GM04504 (cell line): ENCODE data around the gene TOMM5.

ENCODE experiments used
- DNase-seq: peaks from one replicate; pipeline ENCODE4 v3.0.0-alpha.2; 2012; ENCODE audit warnings: low read depth

TOMM5 gene

DNA sequence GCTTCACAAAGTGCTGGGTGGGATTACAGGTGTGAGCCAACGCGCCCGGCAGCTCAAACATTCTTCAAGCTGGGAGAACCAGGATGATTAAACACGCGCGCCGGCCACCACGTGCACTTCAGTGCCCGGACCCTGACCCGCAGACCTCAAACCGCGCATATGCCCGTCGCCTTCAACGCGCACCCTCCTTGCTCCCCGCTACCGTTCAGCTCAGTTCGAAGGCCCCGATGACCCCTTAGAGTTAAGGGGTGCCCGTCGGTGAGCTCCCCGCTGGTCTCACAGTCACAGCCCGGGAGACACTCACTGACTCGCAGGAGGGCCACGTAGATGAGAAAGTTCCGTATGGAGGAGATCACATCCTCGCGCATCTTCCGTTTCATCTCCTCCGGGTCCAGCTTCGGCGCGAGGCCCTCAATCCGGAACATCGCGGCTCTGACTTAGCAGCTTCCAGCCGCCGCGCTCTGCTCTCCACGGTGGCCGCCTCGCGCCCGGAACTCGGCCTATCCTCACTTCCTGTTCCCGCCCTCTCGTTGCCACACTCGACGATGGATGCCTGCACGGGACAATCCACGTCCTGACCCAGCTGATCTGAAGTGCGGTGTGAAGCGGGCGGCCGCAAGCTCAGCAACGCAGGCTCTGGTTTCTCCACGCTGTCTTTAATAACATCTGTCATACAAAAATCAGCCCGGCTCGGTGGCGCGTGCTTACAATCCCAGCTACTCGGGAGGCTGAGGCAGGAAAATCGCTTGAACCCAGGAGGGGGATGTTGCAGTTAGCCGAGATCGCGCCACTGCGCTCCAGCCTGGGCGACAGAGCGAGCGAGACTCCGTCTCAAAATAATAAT lies at the start of gene TOMM5:
Gene TOMM5, minus strand, starts transcription at position 490 of the 844 bp plus-strand sequence. Its CDS starts 65 bp downstream, at position 425.
- DNase-seq, result peak; percentile 80

DNA sequence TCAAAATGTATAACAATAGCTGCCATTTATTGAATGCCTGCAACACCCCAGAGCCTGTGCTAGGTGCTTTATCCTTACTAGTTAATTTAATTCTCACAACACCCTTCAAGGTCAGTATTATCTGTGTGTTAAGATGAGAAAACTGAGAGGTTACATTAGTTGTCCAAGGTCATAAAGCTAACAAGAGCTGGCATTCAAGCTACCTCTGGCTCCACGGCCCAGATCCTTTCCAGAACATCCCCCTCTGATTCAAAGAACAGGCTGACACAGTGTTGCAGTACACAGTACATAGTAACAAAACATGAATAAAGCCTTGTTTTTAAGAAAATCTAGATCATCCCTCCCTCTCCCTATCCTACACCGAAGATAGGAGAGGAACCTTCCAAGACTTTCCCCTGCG lies 48.9 kb upstream of the TOMM5 start:
- DNase-seq, result no peak

- no peak for DNase-seq
These were observed 47.8 kb upstream of the TOMM5 start for GRCh38 chr9:37640246-37640645.

DNA sequence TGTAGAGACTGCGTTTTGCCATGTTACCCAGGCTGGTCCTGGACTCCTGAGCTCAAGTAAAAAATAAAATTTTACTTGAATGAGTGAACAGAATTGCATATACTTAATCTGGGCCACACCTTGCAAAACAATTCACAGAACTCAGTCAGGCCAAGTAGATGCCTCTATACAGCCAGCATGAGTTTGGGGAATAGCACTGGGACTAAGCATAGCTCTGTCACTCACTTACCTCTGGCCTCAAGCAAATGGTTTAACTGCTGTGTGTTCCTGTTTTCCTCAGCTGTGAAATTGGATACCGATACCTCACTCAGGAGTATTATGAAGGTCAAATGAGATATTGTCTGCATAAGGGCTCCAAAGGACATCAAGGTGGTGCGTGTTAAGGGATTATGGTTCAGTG lies 47.4 kb upstream of the TOMM5 start:
- no peak for DNase-seq

- DNase-seq, result no peak
These were observed 46.8 kb upstream of the TOMM5 start for GRCh38 chr9:37639109-37639762.

GRCh38 chr9:37636511-37637448 lies 44.4 kb upstream of the TOMM5 start:
- DNase-seq, result no peak

- no peak for DNase-seq
These were observed 43.4 kb upstream of the TOMM5 start for GRCh38 chr9:37635808-37636207.

- DNase-seq, result no peak
These were observed 40.1 kb upstream of the TOMM5 start for GRCh38 chr9:37632479-37632878.

DNA sequence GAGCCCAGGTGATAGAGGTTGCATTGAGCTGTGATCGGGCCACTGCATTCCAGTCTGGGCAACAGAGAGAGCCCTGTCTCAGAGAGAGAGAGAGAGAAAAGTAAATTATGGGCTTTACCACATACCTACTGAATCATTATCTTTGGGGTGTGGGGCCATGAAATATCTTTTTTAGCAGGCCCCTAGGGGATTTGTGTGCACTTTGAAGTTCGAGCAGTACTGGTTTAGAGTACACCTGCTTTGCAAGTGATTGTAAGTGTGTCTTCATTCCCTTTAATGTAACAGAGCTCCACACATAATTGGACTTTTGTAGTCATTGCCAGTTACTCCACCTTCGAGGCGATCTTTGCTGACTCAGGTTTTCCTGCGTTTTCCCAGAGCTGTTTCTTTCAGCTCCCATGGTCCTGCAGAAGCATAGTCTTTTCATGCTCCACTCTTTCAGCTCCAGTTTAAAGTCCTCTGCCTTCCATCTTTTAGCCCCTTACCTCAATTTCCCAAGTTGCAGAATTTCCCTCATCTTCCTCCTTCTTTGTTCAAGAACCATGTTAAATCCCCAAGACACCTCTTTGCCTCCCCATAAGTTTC lies 34.4 kb upstream of the TOMM5 start:
- DNase-seq, result no peak

DNA sequence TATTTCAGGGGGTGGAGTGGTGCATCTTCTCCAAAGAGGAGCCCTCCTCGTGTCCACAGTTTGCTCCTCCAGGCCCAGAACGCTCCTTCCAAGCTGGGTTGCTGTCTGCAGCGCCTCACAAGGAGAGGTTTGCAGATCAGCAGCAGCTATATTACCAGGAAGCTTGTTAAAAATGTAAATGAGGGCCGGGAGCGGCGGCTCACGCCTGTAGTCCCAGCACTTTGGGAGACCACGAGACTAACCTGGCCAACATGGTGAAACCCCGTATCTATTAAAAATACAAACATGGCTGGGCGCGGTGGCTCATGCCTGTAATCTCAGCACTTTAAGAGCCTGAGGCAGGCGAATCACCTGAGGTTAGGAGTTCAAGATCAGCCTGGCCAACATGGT lies 33.4 kb upstream of the TOMM5 start:
- DNase-seq, result no peak

- no peak for DNase-seq
These were observed 32.8 kb upstream of the TOMM5 start for GRCh38 chr9:37625036-37625757.

DNA sequence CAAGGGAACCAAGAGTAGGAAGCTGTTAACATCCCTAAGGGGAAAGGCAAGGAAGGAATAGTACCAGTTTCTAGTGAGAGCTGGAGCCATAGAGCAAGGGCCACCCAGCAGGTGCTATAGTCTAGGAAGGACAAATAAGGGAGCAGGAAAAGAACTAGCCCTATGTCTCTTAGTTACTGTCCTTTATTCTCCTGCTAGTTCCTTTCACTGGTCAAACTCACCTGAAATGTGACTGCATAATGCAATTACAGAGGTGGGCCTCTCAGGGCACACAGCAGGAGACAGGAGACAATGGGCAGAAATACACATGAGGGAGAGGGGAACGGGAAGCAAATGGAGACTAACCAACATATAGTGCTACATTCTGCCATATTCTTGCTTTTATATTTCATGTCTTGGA lies 31.7 kb upstream of the TOMM5 start:
- DNase-seq, result no peak

- no peak for DNase-seq
These were observed 30.9 kb upstream of the TOMM5 start for GRCh38 chr9:37623267-37623666.

DNA sequence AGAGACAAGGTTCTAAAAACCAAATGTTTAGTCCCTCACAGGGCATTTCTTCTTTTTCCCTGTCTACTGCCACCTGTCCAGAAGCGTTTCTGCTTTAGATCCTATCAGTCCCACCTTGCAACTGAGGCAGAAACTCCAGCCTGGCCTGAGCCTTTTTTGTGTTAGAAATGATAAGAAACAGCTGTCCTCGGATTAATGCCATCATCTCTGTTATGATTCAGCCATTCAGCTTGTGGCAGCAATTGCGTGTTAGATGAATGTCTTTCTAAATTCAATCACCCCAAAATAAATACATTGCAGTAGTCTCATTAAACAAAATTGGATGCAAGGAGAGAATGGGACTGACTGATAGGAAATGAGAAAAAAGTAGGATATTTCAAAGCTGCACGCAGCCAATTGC lies 30.1 kb upstream of the TOMM5 start:
- peak; percentile 18 for DNase-seq

DNA sequence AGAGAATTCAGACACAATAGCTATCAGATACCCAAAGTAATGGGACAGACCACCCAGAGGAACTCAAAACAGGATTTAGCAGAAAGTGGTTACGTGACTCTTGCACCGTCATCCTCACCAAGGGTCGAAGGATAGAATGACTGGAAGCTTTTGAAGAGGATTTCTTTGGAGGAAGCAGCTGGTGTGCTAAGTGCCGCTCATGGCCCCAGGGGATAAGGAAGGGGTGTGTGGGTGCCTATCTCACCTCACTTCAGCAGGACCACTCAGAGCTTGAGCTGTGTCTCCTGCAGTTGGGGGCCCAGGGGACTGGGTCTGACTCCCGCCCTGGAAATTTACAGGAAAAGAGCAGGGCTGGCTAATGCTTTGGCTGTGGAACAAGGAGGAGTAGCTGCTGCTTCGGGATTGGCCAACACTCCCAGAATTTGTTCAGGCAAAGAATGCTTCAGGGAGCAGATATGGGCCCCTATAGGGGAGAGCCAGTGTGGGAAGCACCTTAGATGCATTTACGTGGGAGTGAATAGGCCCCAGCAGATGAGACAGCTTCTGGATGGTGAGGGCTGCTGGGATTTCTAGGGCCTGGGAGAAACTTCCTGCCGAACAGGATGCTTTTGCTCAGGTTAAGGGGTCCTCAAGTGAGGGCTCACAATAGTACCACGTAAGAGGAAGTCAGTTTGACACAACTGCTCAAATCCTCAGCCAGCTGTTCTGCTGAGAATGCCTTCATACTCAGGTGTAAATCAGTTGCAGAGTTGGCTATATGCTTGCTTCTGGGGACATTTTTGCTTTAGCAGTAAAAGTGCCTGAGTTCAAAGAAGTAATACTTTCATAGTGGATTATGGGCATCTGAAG lies 29.1 kb upstream of the TOMM5 start:
- DNase-seq, result no peak

DNA sequence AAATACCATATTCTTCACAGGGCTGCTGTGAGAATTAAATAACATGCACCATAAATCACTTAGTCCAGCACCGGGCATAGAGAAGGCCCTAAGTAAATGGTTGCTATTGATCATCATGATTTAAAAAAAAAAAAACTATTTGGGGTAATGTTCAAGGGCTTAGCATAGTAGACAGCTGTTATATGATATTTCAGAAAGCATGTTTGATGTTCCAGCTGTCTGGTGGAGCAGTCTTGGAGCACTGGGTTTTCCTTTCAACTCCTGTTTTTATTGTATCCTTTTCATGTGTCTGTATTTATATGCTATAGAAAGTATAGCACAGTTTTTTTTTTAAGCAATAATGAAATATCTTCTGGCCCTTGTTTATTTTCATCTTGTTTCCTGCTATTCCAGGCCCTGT lies 28.0 kb upstream of the TOMM5 start:
- DNase-seq, result no peak

- no peak for DNase-seq
These were observed 27.4 kb upstream of the TOMM5 start for GRCh38 chr9:37619806-37620205.

DNA sequence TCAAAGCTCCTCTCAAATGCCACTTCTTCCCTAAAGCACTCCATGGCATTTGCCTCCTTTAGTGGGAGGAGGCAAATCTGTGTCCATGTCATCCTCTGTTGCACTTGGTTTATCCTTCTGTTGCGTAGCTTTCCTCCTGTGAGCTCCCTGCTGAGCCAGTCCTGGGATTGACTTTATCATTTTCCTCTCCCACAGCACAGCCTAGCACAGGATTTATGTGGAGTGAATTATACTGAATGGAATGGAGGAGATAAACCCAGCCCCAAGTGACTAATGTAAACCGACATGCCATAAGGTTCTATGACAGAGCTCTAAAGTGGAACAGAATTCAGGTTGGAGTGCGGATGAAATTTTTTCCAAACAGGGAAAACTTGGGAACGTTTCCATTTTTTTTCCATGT lies 26.4 kb upstream of the TOMM5 start:
- peak; percentile 57 for DNase-seq

DNA sequence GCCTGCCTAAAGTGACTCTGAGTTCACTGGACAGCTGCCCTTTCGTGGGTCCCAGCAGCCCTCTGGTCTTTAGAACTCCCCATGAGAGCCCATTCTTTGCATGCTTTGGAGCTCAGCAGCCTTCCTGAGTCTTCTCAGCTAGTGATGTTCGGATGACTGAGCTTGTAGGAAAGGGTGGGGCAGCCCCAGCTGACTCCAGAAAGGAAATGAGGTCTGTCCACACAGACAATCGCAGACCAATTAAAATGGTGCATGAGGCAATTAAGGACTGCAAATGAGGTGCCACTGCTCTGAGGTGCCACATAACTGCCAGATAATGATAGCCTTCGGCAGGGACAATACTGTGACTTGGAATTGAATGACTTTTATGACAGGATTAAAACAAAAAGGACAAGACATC lies 25.4 kb upstream of the TOMM5 start:
- DNase-seq, result peak; percentile 42

- no peak for DNase-seq
These were observed 24.8 kb upstream of the TOMM5 start for GRCh38 chr9:37617161-37617560.

- DNase-seq, result no peak
These were observed 19.6 kb upstream of the TOMM5 start for GRCh38 chr9:37611961-37612360.
